Heart left ventricle (tissue), 16 donors: ENCODE data around the gene PRG2. TPM values are rescaled to one million over a fixed set of nuclear protein-coding genes. Genes with fewer than 3 reads are reported as not detected.

Source experiments
- ATAC-seq, 4 donors: fragments of 200-7000 bp; cut with Tn5 transposase; one replicate each; pipeline ENCODE4 v1.9.1; 2020 to 2022; ENCODE audit warnings: moderate library complexity in 4 of 4, mild to moderate bottlenecking in 3 of 4, moderate number of reproducible peaks in 1 of 4
- DNase-seq, 5 donors: peaks; one replicate each; pipeline ENCODE4 v3.0.0-alpha.2; 2020
- H3K27ac ChIP-seq, 12 donors: fragments of 200-600 bp; sonication (generic) in 4 of 12; one replicate each; pipeline versions ENCODE4 v1.5.0 to v1.8.0; 2016 to 2022; ENCODE audit warnings: mild to moderate bottlenecking in 2 of 12
- H3K27me3 ChIP-seq, 9 donors: fragments of 200-600 bp; sonication (generic) in 2 of 9; one replicate each; pipeline versions ENCODE4 v1.5.1 to v1.8.0; 2016 to 2022; ENCODE audit warnings: mild to moderate bottlenecking in 3 of 9
- H3K36me3 ChIP-seq, 9 donors: fragments of 200-600 bp; sonication (generic) in 2 of 9; one replicate each; pipeline versions ENCODE4 v1.5.0 to v1.8.0; 2018 to 2022; ENCODE audit warnings: mild to moderate bottlenecking in 2 of 9
- H3K4me1 ChIP-seq, 12 donors: fragments of 200-600 bp; sonication (generic) in 4 of 12; one replicate each; pipeline versions ENCODE4 v1.5.0 to v1.8.0; 2016 to 2022; ENCODE audit warnings: mild to moderate bottlenecking in 3 of 12
- H3K4me3 ChIP-seq, 12 donors: fragments of 200-600 bp; sonication (generic) in 4 of 12; one replicate each; pipeline versions ENCODE4 v1.5.0 to v1.8.0; 2017 to 2022; ENCODE audit warnings: mild to moderate bottlenecking in 9 of 12, moderate library complexity in 4 of 12
- H3K9me3 ChIP-seq, 12 donors: fragments of 200-600 bp; sonication (generic) in 4 of 12; one replicate each; pipeline versions ENCODE4 v1.5.0 to v1.8.0; 2016 to 2022; ENCODE audit warnings: mild to moderate bottlenecking in 1 of 12
- CTCF ChIP-seq, 12 donors: fragments of 200-600 bp; sonication (generic) in 4 of 12; IDR thresholded peaks; one replicate each; pipeline versions ENCODE4 v1.5.0 to v1.8.0; 2018 to 2022; ENCODE audit warnings: antibody characterized with exemption in 12 of 12, mild to moderate bottlenecking in 5 of 12
- POLR2A ChIP-seq, 2 donors: fragments of 450-650 bp; IDR thresholded peaks; one replicate each; pipeline ENCODE4 v1.6.1; 2017; ENCODE audit warnings: antibody characterized with exemption in 2 of 2, mild to moderate bottlenecking in 2 of 2, moderate library complexity in 2 of 2
- WGBS, 4 donors: extraction: QIAGEN DNeasy Blood & Tissue Kit in 2 of 4; methylation state at CpG; one replicate each; pipeline versions ENCODE4 v1.1.5 to v1.1.7; 2013 to 2018; 5-methylcytosine and 5-hydroxymethylcytosine counted together
- intact Hi-C, 10 donors: fragments of 100-400 bp; cut with DNase I; formaldehyde crosslinking; loops; one replicate each; pipeline versions ENCODE4 v1.11.1 to v1.14.2; 2022
- polyA plus RNA-seq, 2 donors: library from polyadenylated mRNA; stranded (reverse); fragments of 200-250 nt; gene quantifications; one replicate each; pipeline ENCODE4 v1.2.3, GENCODE V29; 2013
- total RNA-seq, 9 donors: library from RNA; depleted of rRNA in 2 of 9; stranded (reverse); fragments of >200 nt in 2 of 9; fragmentation: NEBNext Ultra II Directional in 3 of 9; extraction: Animal tissue kit (Norgen Biotek cat#: 25700) in 3 of 9; gene quantifications; one replicate each; pipeline versions ENCODE4 v1.1.0 to v1.2.4, GENCODE V29; 2016 to 2023
- donor health status: ischemic (EF 13 %, LVEDD 7.1; RV severe dilation, severe dysfunction).
- donor health status: healthy with polysubstance abuse.
- donor health status: DM: no; HTN: yes; CAD: no.
- donor health status: DM: no; HTN: no; CAD: no.
- donor health status: ischemic (EF 25% LVEDD 6.9; RV normal size, moderate dysfunction).
- donor health status: ischemic (EF 25% LVEDD 5.7; RV mildly dilated, moderate dysfunction).
- donor health status: healthy.
- donor health status: DM: yes; HTN: yes; CAD: no.
- donor health status: ischemic (EF 35%, LVEDD 5.7; RV mildly dilated, moderate dysfunction).
- donor health status: nonischemic (EF 11% LVEDD 7.7; RV severe dilation, severe dysfunction).
- donor health status: DM: yes; HTN: yes; CAD: no.
- donor health status: PGD.
- donor health status: ischemic (EF 29% LVEDD 5.4; RV normal size, mild dysfunction).
- donor health status: nonischemic (EF 23%, LVEDD 6.1; RV moderate dilation, normal function).

Gene PRG2
- total and polyA plus RNA-seq, 11 donors = 0.04 to 0.27 (median 0.20) TPM; not detected in 6

DNA sequence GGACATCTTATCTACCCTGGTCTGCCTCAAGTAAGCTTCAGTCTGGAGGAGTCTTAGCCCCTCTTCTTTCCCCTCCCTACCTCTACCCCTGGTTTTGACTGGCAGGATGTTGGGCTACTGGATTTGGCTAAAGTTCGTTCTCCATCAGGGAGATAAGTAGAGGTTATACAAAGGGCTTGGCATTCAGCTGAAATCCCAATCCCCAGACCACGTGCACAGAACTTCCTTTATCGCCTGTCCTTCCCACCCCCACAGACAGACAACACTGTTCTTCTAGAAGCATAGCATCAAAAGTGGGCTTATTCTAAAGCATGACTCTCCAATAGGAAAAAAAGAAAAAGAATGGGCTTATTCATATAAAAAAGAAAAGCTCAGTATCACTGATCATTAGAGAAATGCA, 17.3 kb downstream of the PRG2 start:
- peak overlapping the region in 9 of 12 donors; percentile 5 to 60 (median 13) for H3K27ac ChIP-seq
- DNase-seq (peak in 1 of 5 donors; percentile 23), ATAC-seq (peak in 2 of 4 donors; percentile 31 to 52)
- intact Hi-C loops = no loop called here
- WGBS, 4 donors = 19 to 33% (median 27%) methylated on average over 3 of the region's 3 CpGs
- no peaks in the 10 kb centered on the region for H3K36me3 ChIP-seq
- H3K27me3 ChIP-seq = no peaks in the 10 kb centered on the region
- peaks cover 0 to 30% (median 13%) of the 10 kb centered on the region in 12 donors for H3K4me1 ChIP-seq
- no peak overlapping the region for H3K4me3 ChIP-seq
- H3K9me3 ChIP-seq = no peaks in the 10 kb centered on the region
- TF ChIP-seq POLR2A (IDR thresholded peaks at IDR 0.05) = no peak
- TF ChIP-seq CTCF (IDR thresholded peaks at IDR 0.05) = no peak

GRCh38 chr11:57370941-57371340, 19.5 kb downstream of the PRG2 start:
- H3K9me3 ChIP-seq = no peaks in the 10 kb centered on the region
- H3K4me3 ChIP-seq = no peak overlapping the region
- no peak for ATAC-seq
- no peaks in the 10 kb centered on the region for H3K27me3 ChIP-seq
- no peak overlapping the region for H3K27ac ChIP-seq
- peaks cover 0 to 31% (median 13%) of the 10 kb centered on the region in 12 donors for H3K4me1 ChIP-seq
- no peak for TF ChIP-seq POLR2A (IDR thresholded peaks at IDR 0.05)
- no peak for TF ChIP-seq CTCF (IDR thresholded peaks at IDR 0.05)
- H3K36me3 ChIP-seq = no peaks in the 10 kb centered on the region
- intact Hi-C loops = no loop called here
- DNase-seq = no peak

DNA sequence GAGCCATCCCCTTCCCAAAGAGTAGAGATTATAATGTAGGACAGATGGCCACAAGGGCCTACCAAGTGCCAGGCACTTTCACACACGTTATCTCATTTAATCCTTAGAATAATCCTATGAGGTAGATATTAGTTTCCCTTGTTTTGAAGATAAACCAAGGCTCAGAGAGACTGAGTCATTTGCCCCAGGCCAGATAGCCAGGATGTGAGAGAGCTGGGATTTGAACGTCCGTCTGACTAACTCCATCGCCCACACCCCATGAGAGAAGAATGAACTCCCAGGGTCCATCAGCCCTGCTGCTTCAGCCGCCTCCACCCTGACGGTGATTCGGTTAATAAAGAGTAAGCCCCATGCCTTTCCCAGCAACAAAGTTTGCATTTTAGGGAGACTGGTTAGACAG, 20.2 kb downstream of the PRG2 start:
- Histone ChIP-seq H3K27ac (no peak overlapping the region), H3K27me3 (no peaks in the 10 kb centered on the region), H3K4me3 (no peak overlapping the region), H3K9me3 (no peaks in the 10 kb centered on the region), H3K36me3 (no peaks in the 10 kb centered on the region), H3K4me1 (peaks cover 0 to 31% (median 13%) of the 10 kb centered on the region in 12 donors)
- intact Hi-C loops = no loop called here
- WGBS, 4 donors = 80 to 89% (median 82%) methylated on average over 7 of the region's 7 CpGs
- DNase-seq = no peak
- no peak for TF ChIP-seq POLR2A (IDR thresholded peaks at IDR 0.05)
- TF ChIP-seq CTCF (IDR thresholded peaks at IDR 0.05) = no peak
- ATAC-seq = no peak

DNA sequence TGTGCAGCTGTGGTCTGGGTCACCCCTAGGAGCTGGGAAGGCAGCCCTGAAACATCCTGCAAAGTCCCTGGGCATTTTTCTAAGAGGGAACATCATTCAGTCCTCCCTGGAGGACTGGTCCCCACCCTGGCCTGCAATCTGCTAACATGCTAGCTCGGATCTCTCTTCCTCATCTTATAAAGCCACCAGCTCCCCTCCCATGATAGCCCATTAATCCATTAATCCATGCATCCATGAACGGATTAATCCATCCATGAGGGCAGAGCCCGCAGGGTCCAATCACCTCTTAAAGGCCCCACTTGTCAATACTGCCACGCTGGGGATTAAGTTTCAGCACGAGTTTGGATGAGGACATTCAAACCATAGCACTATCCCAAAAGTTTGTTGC, 21.6 kb downstream of the PRG2 start:
- 69 to 76% (median 73%) methylated on average over 5 of the region's 5 CpGs for WGBS, 4 donors
- intact Hi-C loops = no loop called here
- no peaks in the 10 kb centered on the region for H3K27me3 ChIP-seq

More for the DNA sequence above, 21.6 kb downstream of the PRG2 start:
- H3K4me1 ChIP-seq = peaks cover 0 to 31% (median 13%) of the 10 kb centered on the region in 12 donors
- H3K4me3 ChIP-seq = no peak overlapping the region
- TF ChIP-seq CTCF (IDR thresholded peaks at IDR 0.05) (no peak), POLR2A (IDR thresholded peaks at IDR 0.05) (no peak)
- ATAC-seq (peak in 1 of 4 donors; percentile 25), DNase-seq (no peak)
- H3K36me3 ChIP-seq = no peaks in the 10 kb centered on the region
- no peaks in the 10 kb centered on the region for H3K9me3 ChIP-seq
- H3K27ac ChIP-seq = no peak overlapping the region
